Lower lobe of right lung (tissue), 2 donors: Measurements from ENCODE around the gene IP6K2. TPM values are rescaled to one million over a fixed set of nuclear protein-coding genes. Genes with fewer than 3 reads are reported as not detected.
A peak's percentile ranks its signal among the peaks of the same experiment; 100 is the strongest.
"Not testable (repeated sequence)": the region's sequence is repeated elsewhere in the genome, so short reads cannot be mapped to it uniquely, and the experiment has no call there.

Experiments
- ATAC-seq, 2 donors: fragments of 200-7000 bp; cut with Tn5 transposase; one replicate each; pipeline ENCODE4 v1.9.1; 2020 to 2022; ENCODE audit warnings: mild to moderate bottlenecking in 2 of 2, moderate library complexity in 2 of 2
- DNase-seq: peaks from one replicate; pipeline ENCODE4 v3.0.0-alpha.2; 2020
- H3K27ac ChIP-seq: fragments of 200-600 bp; one replicate; pipeline ENCODE4 v1.8.0; 2022
- H3K27me3 ChIP-seq: fragments of 200-600 bp; one replicate; pipeline ENCODE4 v1.8.0; 2022; ENCODE audit warnings: low read depth
- H3K36me3 ChIP-seq: fragments of 200-600 bp; one replicate; pipeline ENCODE4 v1.8.0; 2022; ENCODE audit warnings: mild to moderate bottlenecking
- H3K4me1 ChIP-seq: fragments of 200-600 bp; one replicate; pipeline ENCODE4 v1.8.0; 2022
- H3K4me3 ChIP-seq: fragments of 200-600 bp; one replicate; pipeline ENCODE4 v1.8.0; 2022; ENCODE audit warnings: mild to moderate bottlenecking
- H3K9me3 ChIP-seq: fragments of 200-600 bp; one replicate; pipeline ENCODE4 v1.8.0; 2022
- intact Hi-C: fragments of 100-400 bp; cut with DNase I; formaldehyde crosslinking; loops from one replicate; pipeline ENCODE4 v1.11.0; 2022
- total RNA-seq: library from RNA; stranded (reverse); fragmentation: NEBNext Ultra II Directional; extraction: Animal tissue kit (Norgen Biotek cat#: 25700); gene quantifications from one replicate; pipeline ENCODE4 v1.2.1, GENCODE V29; 2021
- TF ChIP-seq, protein P1 (sequence below): fragments of 200-600 bp; IDR thresholded peaks from one replicate; pipeline ENCODE4 v1.8.0; 2022; ENCODE audit warnings: antibody characterized with exemption, mild to moderate bottlenecking
- donor health status: DM: no; HTN: yes; CAD: no; lungs with severe emphysema.

IP6K2 gene
- total RNA-seq, 1 donor from 2014 or later: 56.3 TPM

DNA sequence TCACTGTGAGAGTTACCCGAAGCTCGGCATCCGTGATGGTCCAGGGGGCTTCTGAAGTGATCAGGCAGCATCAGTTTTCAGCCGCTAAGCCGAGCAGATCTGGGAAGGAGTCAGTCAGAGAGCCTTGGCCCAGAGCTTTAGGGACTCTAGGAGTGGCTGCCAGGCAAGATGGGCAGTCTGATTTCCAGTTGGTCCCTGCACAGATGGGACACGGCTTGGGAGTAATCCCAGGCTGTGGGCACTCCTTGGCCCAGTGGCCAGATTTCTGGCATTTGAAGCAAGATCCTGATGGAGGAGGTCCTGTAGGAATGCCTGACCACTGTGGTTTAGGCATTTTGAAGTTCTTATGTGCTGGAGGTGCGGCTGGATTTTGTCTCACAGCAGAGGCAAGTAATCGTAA, 10.5 kb upstream of the IP6K2 start:
- Histone ChIP-seq H3K27ac (no peak overlapping the region), H3K4me1 (no peaks in the 10 kb centered on the region), H3K9me3 (no peaks in the 10 kb centered on the region), H3K4me3 (no peak overlapping the region), H3K36me3 (no peaks in the 10 kb centered on the region), H3K27me3 (no peaks in the 10 kb centered on the region)
- intact Hi-C loops: no loop called here
- DNase-seq (no peak), ATAC-seq (no peak)
- TF ChIP-seq, protein P1, sequence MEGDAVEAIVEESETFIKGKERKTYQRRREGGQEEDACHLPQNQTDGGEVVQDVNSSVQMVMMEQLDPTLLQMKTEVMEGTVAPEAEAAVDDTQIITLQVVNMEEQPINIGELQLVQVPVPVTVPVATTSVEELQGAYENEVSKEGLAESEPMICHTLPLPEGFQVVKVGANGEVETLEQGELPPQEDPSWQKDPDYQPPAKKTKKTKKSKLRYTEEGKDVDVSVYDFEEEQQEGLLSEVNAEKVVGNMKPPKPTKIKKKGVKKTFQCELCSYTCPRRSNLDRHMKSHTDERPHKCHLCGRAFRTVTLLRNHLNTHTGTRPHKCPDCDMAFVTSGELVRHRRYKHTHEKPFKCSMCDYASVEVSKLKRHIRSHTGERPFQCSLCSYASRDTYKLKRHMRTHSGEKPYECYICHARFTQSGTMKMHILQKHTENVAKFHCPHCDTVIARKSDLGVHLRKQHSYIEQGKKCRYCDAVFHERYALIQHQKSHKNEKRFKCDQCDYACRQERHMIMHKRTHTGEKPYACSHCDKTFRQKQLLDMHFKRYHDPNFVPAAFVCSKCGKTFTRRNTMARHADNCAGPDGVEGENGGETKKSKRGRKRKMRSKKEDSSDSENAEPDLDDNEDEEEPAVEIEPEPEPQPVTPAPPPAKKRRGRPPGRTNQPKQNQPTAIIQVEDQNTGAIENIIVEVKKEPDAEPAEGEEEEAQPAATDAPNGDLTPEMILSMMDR: no peak

DNA sequence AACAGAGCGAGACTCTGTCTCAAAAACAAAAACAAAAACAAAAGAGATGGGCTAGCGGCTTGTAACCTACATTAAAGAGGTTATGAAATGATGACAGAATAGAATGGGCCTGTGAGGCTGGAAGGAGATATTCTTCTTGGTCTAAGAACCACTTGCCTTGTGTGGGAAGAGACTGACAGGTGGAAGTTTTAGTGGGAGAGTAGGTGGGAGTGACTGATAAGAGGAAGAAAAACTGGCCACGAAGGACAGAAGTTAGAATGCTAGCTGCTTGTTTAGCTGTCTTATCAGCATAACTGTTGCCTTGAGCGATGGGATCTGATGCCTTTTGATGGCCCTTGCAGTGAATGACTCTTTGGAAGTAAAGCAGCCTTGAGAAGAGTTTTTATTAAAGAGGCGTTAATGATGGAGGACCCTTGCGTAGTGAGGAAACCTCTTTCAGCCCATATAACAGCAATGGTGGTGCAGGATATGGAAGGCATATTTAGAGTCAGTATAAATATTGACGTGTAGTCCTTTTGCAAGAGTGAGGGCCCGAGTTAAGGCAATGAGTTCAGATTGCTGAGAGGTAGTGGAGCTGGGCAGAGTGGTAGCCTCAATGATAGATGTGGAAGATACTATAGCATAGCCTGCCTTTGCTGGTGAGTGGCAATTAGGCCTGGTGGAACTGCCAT, 8.3 kb upstream of the IP6K2 start:
- H3K36me3 ChIP-seq, ATAC-seq, H3K27ac ChIP-seq, intact Hi-C loops, H3K4me3 ChIP-seq, H3K27me3 ChIP-seq, DNase-seq, H3K9me3 ChIP-seq, H3K4me1 ChIP-seq: not testable (repeated sequence)

DNA sequence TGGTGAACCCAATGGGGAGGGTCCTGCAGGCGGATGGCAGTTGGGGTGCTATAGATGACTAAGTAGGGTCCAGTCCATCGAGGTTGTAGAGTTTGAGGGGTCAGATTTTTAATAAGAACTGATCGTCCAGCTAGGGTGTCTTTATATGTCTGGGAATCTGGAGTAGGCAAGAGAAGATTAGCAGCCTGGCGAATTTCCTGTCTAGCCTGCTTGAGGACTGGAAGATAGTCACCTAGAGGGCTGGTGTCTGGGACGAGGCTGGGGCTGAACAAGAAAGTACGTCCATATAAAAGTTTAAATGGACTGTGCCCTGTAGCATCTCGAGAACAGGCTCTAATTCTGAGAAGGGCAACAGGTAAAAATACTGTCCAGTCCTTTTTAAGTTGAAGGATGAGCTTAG, 6.7 kb upstream of the IP6K2 start:
- intact Hi-C loops: no loop called here
- ATAC-seq (no peak), DNase-seq (no peak)
- Histone ChIP-seq H3K4me3 (no peak overlapping the region), H3K9me3 (no peaks in the 10 kb centered on the region), H3K27me3 (no peaks in the 10 kb centered on the region), H3K4me1 (no peaks in the 10 kb centered on the region), H3K36me3 (no peaks in the 10 kb centered on the region), H3K27ac (no peak overlapping the region)
- TF ChIP-seq, protein P1: no peak

DNA sequence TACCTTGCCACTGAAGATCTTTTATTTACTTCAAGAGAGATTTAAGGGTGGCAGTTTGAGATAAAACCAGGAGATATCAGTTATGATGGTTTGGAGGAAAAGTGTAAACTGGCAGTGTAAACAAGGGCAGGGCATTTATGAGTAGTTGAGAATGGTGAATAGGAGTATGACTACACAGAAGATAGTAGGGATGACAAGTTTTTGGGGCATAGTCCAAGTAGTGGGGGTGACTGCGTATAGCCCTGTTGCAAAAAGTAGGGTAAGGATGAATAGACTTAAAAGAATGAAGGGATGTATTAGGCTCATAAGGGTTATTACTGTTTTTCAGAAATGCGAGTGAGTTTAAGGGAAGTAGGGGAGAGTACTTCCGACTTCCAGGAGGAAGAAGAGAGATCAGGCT, 6.3 kb upstream of the IP6K2 start:
- H3K4me3 ChIP-seq, H3K9me3 ChIP-seq, H3K27ac ChIP-seq, ATAC-seq, H3K27me3 ChIP-seq, H3K36me3 ChIP-seq, DNase-seq, H3K4me1 ChIP-seq, intact Hi-C loops: not testable (repeated sequence)

DNA sequence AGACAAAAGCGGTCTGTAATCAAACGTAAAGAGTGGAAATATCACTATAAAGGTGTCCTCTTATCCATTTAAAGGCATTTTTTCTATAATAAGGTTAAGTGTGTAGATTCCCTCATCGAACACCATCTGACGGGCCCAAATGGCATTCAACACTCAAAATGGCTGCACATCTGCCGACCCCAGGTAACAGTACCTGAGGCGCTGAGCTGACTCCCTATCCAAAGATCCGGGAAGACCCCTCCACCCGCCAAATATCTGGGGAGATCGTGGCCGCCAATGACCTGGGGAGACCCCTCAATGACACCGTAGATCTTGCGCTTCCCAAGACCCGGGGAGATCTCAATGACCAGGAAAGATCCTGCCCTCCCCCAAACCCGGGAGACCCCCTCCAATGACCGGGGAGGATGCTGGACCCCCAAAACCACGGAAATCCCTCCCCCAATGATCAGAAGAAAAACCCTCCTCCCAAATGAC, 476 bp downstream of the IP6K2 start:
- Histone ChIP-seq H3K4me1 (peaks cover 47% of the 10 kb centered on the region), H3K27me3 (no peaks in the 10 kb centered on the region), H3K27ac (peak overlapping the region; percentile 83), H3K9me3 (no peaks in the 10 kb centered on the region), H3K4me3 (peak overlapping the region; percentile 85), H3K36me3 (peaks cover 34% of the 10 kb centered on the region)
- DNase-seq (no peak), ATAC-seq (peak; percentile 4 to 54)
- intact Hi-C loops: no loop called here
- TF ChIP-seq, protein P1: no peak

DNA sequence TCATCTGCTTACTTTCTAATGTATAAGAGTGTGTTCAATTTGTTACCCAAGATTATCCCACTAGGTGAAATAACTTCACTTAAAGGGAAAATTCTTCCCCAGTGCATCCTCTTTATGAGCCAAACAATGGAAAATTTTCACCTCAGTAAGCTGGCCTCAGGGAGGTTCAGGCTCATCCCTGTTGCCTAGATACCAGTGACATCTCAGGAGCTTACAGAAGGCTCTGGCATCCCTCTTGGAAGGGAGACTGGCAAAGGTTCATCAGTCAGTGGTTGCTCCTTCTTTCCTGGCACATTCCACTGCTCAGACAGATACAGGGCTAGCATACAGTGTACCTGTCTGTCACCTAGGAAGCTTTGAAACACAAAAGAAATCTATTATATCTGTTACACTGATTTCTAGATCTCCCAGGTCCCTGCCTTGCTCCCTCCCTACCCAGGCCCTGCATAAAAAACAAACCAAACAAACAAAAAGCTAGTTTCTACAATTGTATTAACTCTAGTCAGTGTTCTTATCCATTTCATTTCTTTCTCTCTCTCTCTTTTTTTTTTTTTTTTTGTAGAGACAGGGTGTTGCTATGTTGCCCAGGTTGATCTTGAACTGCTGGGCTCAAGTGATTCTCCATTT, 1.7 kb downstream of the IP6K2 start:
- DNase-seq: no peak
- no peaks in the 10 kb centered on the region for H3K27me3 ChIP-seq
- TF ChIP-seq, protein P1: no peak
- H3K36me3 ChIP-seq: peaks cover 47% of the 10 kb centered on the region
- H3K4me3 ChIP-seq: peak overlapping the region; percentile 85
- peaks cover 56% of the 10 kb centered on the region for H3K4me1 ChIP-seq
- intact Hi-C loops: no loop called here
- ATAC-seq: no peak
- H3K9me3 ChIP-seq: no peaks in the 10 kb centered on the region
- no peak overlapping the region for H3K27ac ChIP-seq
